Jurkat, Clone E6-1 (cell line): Measurements from ENCODE around the gene TPM1.

Experiments
- DNase-seq: peaks from one replicate; pipeline ENCODE4 v3.0.0-alpha.2; 2011; ENCODE audit warnings: low read depth, low spot score
- H3K4me3 ChIP-seq: 2 replicates; pipeline ENCODE4 v1.5.1; 2011; ENCODE audit warnings: mild to moderate bottlenecking, low read length, control low read depth, moderate library complexity

TPM1 gene

GRCh38 chr15:63038926-63039673, 3.4 kb upstream of the TPM1 start:
- no peak for DNase-seq
- H3K4me3 ChIP-seq = no peak overlapping the region

- H3K4me3 ChIP-seq = no peak overlapping the region
- DNase-seq = no peak
Measured at GRCh38 chr15:63039811-63040210, 2.7 kb upstream of the TPM1 start.

- H3K4me3 ChIP-seq = no peak overlapping the region
- DNase-seq = no peak
Measured at GRCh38 chr15:63040509-63040908, 2.0 kb upstream of the TPM1 start.

GRCh38 chr15:63040954-63041353, 1.6 kb upstream of the TPM1 start:
- no peak overlapping the region for H3K4me3 ChIP-seq
- DNase-seq = no peak

- H3K4me3 ChIP-seq = no peak overlapping the region
- DNase-seq = no peak
Measured at GRCh38 chr15:63041402-63041973, 1.1 kb upstream of the TPM1 start.

GRCh38 chr15:63042877-63043334, 359 bp downstream of the TPM1 start:
- no peak overlapping the region for H3K4me3 ChIP-seq
- no peak for DNase-seq

GRCh38 chr15:63043335-63044076, 959 bp downstream of the TPM1 start:
- H3K4me3 ChIP-seq = no peak overlapping the region
- DNase-seq = no peak

GRCh38 chr15:63044077-63044644, 1.6 kb downstream of the TPM1 start:
- no peak overlapping the region for H3K4me3 ChIP-seq
- DNase-seq = no peak

- no peak for DNase-seq
- H3K4me3 ChIP-seq = no peak overlapping the region
Measured at GRCh38 chr15:63044645-63045464, 2.3 kb downstream of the TPM1 start.

- H3K4me3 ChIP-seq = no peak overlapping the region
- DNase-seq = no peak
Measured at GRCh38 chr15:63045465-63045840, 2.9 kb downstream of the TPM1 start.

- H3K4me3 ChIP-seq = no peak overlapping the region
- DNase-seq = no peak
Measured at GRCh38 chr15:63045879-63046278, 3.3 kb downstream of the TPM1 start.

GRCh38 chr15:63046917-63047760, 4.6 kb downstream of the TPM1 start:
- peak overlapping the region; percentile 83 for H3K4me3 ChIP-seq
- no peak for DNase-seq

GRCh38 chr15:63047792-63048114, 5.2 kb downstream of the TPM1 start:
- peak overlapping the region; percentile 83 for H3K4me3 ChIP-seq
- no peak for DNase-seq

GRCh38 chr15:63048115-63048775, 5.7 kb downstream of the TPM1 start:
- peak; percentile 74 for DNase-seq
- peak overlapping the region; percentile 83 for H3K4me3 ChIP-seq

- peak; percentile 33 for DNase-seq
- peak overlapping the region; percentile 83 for H3K4me3 ChIP-seq
Measured at GRCh38 chr15:63048776-63049665, 6.5 kb downstream of the TPM1 start.

GRCh38 chr15:63049783-63050371, 7.3 kb downstream of the TPM1 start:
- no peak overlapping the region for H3K4me3 ChIP-seq

GRCh38 chr15:63050731-63051155, 8.2 kb downstream of the TPM1 start:
- no peak for DNase-seq

More at GRCh38 chr15:63049783-63050371, 7.3 kb downstream of the TPM1 start:
- peak; percentile 31 for DNase-seq

More at GRCh38 chr15:63050731-63051155, 8.2 kb downstream of the TPM1 start:
- H3K4me3 ChIP-seq = no peak overlapping the region
